ENCODE data around the gene GPR160. TPM values are rescaled to one million over a fixed set of nuclear protein-coding genes. Genes with fewer than 3 reads are reported as not detected.

GPR160 gene
- total RNA-seq, 1 donor from 2014 or later = 1.4 TPM

DNA sequence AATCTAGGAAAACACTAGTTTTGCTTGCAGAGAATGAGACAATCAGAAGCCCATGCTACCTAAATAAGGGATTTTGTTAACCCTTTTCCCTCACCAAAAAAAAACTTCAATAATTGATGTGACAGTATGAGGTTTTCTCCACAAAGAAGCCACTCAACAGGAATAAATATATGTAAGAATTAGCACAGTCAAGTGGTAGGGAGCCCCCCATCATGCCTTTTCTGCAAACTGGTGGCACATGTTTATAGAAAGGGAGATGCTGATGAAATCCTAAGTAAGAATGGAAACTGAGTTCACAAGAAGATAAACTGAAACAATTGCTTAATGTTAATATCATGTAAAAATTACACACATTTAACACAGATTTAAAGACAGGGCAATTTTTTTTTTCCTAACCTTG, 92.7 kb downstream of the GPR160 start:
- Mint-ChIP-seq H3K27me3 (ENCODE audit: low read depth, unreplicated experiment) (no peaks in the 10 kb centered on the region), H3K9me3 (ENCODE audit: unreplicated experiment) (no peaks in the 10 kb centered on the region), H3K4me1 (ENCODE audit: low read depth, unreplicated experiment) (peaks cover 2% of the 10 kb centered on the region), H3K27ac (ENCODE audit: unreplicated experiment) (no peak overlapping the region), H3K4me3 (ENCODE audit: unreplicated experiment) (no peak overlapping the region), H3K36me3 (ENCODE audit: low read depth, unreplicated experiment) (peaks cover 20% of the 10 kb centered on the region)
- Histone ChIP-seq H3K4me2 (ENCODE audit: low read length) (no peak overlapping the region), H3K27me3 (ENCODE audit: insufficient read depth, low read length) (no peaks in the 10 kb centered on the region), H3K4me3 (ENCODE audit: insufficient read depth, low read depth, low read length) (no peak overlapping the region), H3K4me1 (ENCODE audit: insufficient read depth, low read length) (no peaks in the 10 kb centered on the region), H2AFZ (ENCODE audit: low read depth, low read length) (no peak overlapping the region), H3K79me2 (ENCODE audit: insufficient read depth, low read length) (peaks cover 20% of the 10 kb centered on the region), H3K9me3 (ENCODE audit: insufficient read depth, low read depth, low read length) (no peaks in the 10 kb centered on the region), H3K9ac (ENCODE audit: low read length) (no peak overlapping the region), H3K27ac (ENCODE audit: low read depth, low read length) (no peak overlapping the region), H4K20me1 (ENCODE audit: insufficient read depth, low read length) (peaks cover 12% of the 10 kb centered on the region), H3K36me3 (ENCODE audit: insufficient read depth, low read length) (peaks cover 29% of the 10 kb centered on the region)
- FAIRE-seq (no peak), DNase-seq (ENCODE audit: low read depth) (no peak)
- TF ChIP-seq, protein P1, sequence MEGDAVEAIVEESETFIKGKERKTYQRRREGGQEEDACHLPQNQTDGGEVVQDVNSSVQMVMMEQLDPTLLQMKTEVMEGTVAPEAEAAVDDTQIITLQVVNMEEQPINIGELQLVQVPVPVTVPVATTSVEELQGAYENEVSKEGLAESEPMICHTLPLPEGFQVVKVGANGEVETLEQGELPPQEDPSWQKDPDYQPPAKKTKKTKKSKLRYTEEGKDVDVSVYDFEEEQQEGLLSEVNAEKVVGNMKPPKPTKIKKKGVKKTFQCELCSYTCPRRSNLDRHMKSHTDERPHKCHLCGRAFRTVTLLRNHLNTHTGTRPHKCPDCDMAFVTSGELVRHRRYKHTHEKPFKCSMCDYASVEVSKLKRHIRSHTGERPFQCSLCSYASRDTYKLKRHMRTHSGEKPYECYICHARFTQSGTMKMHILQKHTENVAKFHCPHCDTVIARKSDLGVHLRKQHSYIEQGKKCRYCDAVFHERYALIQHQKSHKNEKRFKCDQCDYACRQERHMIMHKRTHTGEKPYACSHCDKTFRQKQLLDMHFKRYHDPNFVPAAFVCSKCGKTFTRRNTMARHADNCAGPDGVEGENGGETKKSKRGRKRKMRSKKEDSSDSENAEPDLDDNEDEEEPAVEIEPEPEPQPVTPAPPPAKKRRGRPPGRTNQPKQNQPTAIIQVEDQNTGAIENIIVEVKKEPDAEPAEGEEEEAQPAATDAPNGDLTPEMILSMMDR (IDR thresholded peaks at IDR 0.05; ENCODE audit: insufficient read depth, low read depth, low read length) = no peak
- no peak for TF ChIP-seq EZH2 (IDR thresholded peaks at IDR 0.05; ENCODE audit: insufficient read depth, low read length)

DNA sequence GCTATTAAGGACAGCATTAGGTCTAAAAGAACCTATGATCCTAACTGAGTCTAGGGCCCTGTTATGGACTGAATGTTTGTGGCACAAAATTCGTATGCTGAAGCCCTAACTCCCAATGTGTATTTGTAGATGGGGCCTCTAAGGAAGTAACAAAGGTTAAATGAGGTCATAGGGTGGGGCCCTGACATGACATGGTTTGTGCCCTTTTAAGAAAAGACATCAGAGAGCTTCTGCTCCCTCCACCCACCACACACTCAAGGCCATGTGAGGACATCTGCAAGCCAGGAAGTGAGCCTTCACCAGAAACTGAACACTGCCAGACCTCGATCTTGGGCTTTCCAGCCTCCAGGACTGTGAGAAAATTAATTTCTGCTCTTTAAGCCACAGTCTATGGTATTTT, 94.5 kb downstream of the GPR160 start:
- Mint-ChIP-seq H3K9me3 (ENCODE audit: unreplicated experiment) (no peaks in the 10 kb centered on the region), H3K4me1 (ENCODE audit: low read depth, unreplicated experiment) (peaks cover 2% of the 10 kb centered on the region), H3K27me3 (ENCODE audit: low read depth, unreplicated experiment) (no peaks in the 10 kb centered on the region), H3K4me3 (ENCODE audit: unreplicated experiment) (no peak overlapping the region), H3K36me3 (ENCODE audit: low read depth, unreplicated experiment) (peaks cover 20% of the 10 kb centered on the region), H3K27ac (ENCODE audit: unreplicated experiment) (no peak overlapping the region)
- peaks cover 16% of the 10 kb centered on the region for H4K20me1 ChIP-seq (ENCODE audit: insufficient read depth, low read length)
- FAIRE-seq (no peak), DNase-seq (ENCODE audit: low read depth) (no peak)
- TF ChIP-seq, protein P1 (IDR thresholded peaks at IDR 0.05; ENCODE audit: insufficient read depth, low read depth, low read length) = no peak
- TF ChIP-seq EZH2 (IDR thresholded peaks at IDR 0.05; ENCODE audit: insufficient read depth, low read length) = no peak
- H3K9me3 ChIP-seq (ENCODE audit: insufficient read depth, low read depth, low read length) = no peaks in the 10 kb centered on the region
- peaks cover 15% of the 10 kb centered on the region for H3K79me2 ChIP-seq (ENCODE audit: insufficient read depth, low read length)
- no peaks in the 10 kb centered on the region for H3K4me1 ChIP-seq (ENCODE audit: insufficient read depth, low read length)
- H2AFZ ChIP-seq (ENCODE audit: low read depth, low read length) = no peak overlapping the region
- no peak overlapping the region for H3K4me3 ChIP-seq (ENCODE audit: insufficient read depth, low read depth, low read length)
- H3K9ac ChIP-seq (ENCODE audit: low read length) = no peak overlapping the region
- H3K36me3 ChIP-seq (ENCODE audit: insufficient read depth, low read length) = peaks cover 32% of the 10 kb centered on the region
- no peak overlapping the region for H3K4me2 ChIP-seq (ENCODE audit: low read length)
- H3K27me3 ChIP-seq (ENCODE audit: insufficient read depth, low read length) = no peaks in the 10 kb centered on the region
- H3K27ac ChIP-seq (ENCODE audit: low read depth, low read length) = no peak overlapping the region

Other genes with a start within 250 kb of the GPR160 start
- gene LRRIQ4, start 225.1 kb upstream of the GPR160 start, total RNA-seq = not detected in 2 replicates
- gene LRRC34, start 225.1 kb upstream of the GPR160 start, total RNA-seq = 1.0 and 1.3 TPM in 2 replicates
- 0.16 TPM in 1 of 2 replicates, not detected in the other for gene LRRC31, start 168.1 kb upstream of the GPR160 start, total RNA-seq
- gene SAMD7, start 126.4 kb upstream of the GPR160 start, total RNA-seq = not detected in 2 replicates
- 117 and 122 TPM in 2 replicates for gene SEC62, start 71.2 kb upstream of the GPR160 start, total RNA-seq
- 37.7 and 40.8 TPM in 2 replicates for gene PHC3, start 143.7 kb downstream of the GPR160 start, total RNA-seq
- gene PRKCI, start 184.4 kb downstream of the GPR160 start, total RNA-seq = 59.3 and 65.2 TPM in 2 replicates

Measured in astrocyte (in vitro differentiated cells and primary cell).